HG03520 (cell line): ENCODE results near the gene ZNF607.

Experiments
- ATAC-seq: cut with Tn5 transposase; IDR thresholded peaks from one replicate; pipeline ENCODE4 v1.9.1; 2021; ENCODE audit warnings: mild to moderate bottlenecking, moderate library complexity; ENCODE audit not compliant: unreplicated experiment

ZNF607 gene

DNA sequence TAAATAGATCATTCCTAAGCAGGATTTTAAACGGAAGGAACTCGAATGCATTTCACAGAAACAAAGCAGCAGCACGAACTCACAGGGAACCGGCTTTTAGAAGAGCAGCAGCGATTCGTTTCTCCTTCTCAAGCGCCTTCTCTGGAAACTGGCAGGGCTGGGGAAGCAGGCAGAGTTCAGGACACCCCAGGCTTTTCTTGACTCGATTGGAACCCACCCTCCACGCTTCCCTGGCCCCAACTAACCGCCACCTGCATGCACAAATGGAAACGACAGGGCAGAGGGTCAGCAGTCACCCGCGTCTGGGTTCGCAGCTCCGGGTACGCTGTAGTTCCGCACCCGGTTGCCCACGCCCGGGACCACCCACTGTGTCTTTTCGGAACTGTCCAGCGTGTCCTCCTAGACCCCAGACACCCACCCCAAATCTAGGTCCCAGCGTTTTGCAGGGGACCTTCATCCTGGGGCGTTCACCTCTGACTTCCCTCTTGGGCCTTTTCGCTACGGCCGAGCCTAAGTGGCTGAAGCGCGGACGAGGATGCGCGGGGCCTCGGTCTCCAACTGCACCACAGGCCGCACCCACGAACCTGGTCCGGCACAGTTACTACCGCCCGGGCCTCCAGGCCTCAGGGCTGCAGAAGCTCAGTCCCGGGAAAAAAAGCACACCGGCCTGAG lies 64.8 kb downstream of the ZNF607 start:
- no peak for ATAC-seq

GRCh38 chr19:37654118-37654517 lies 65.4 kb downstream of the ZNF607 start:
- no peak for ATAC-seq
